Measurements from ENCODE around the gene SIDT2. TPM values are rescaled to one million over a fixed set of nuclear protein-coding genes. Genes with fewer than 3 reads are reported as not detected.

SIDT2 gene
- total RNA-seq, 1 donor from 2014 or later, result 37.6 TPM

GRCh38 chr11:117197006-117197405, 18.5 kb downstream of the SIDT2 start:
- H3K4me1 Mint-ChIP-seq, result peaks cover 17% of the 10 kb centered on the region
- no peaks in the 10 kb centered on the region for H3K9me3 Mint-ChIP-seq
- no peaks in the 10 kb centered on the region for H3K36me3 Mint-ChIP-seq (ENCODE audit: low read depth)
- H3K27ac Mint-ChIP-seq (ENCODE audit: unreplicated experiment), result no peak overlapping the region
- no peak for DNase-seq (ENCODE audit: low read depth, low spot score)
- no peak for TF ChIP-seq CTCF (conservative IDR thresholded peaks at IDR 0.05)
- H3K4me3 Mint-ChIP-seq, result no peak overlapping the region
- peaks cover 13% of the 10 kb centered on the region for H3K27me3 Mint-ChIP-seq (ENCODE audit: low read depth)

- H3K9me3 Mint-ChIP-seq, result no peaks in the 10 kb centered on the region
- no peak overlapping the region for H3K27ac Mint-ChIP-seq (ENCODE audit: unreplicated experiment)
- peaks cover 13% of the 10 kb centered on the region for H3K27me3 Mint-ChIP-seq (ENCODE audit: low read depth)
- H3K36me3 Mint-ChIP-seq (ENCODE audit: low read depth), result no peaks in the 10 kb centered on the region
- peak; percentile 55 for TF ChIP-seq CTCF (conservative IDR thresholded peaks at IDR 0.05)
- H3K4me1 Mint-ChIP-seq, result peaks cover 17% of the 10 kb centered on the region
- H3K4me3 Mint-ChIP-seq, result peak overlapping the region; percentile 29
- peak; percentile 31 for DNase-seq (ENCODE audit: low read depth, low spot score)
Observed at GRCh38 chr11:117197516-117198456, 19.2 kb downstream of the SIDT2 start.

- peaks cover under 1% of the 10 kb centered on the region for H3K36me3 Mint-ChIP-seq (ENCODE audit: low read depth)
- H3K27ac Mint-ChIP-seq (ENCODE audit: unreplicated experiment), result peak overlapping the region; percentile 19
- H3K9me3 Mint-ChIP-seq, result no peaks in the 10 kb centered on the region
- H3K4me3 Mint-ChIP-seq, result peak overlapping the region; percentile 44
- no peak for DNase-seq (ENCODE audit: low read depth, low spot score)
- H3K4me1 Mint-ChIP-seq, result peaks cover 17% of the 10 kb centered on the region
- H3K27me3 Mint-ChIP-seq (ENCODE audit: low read depth), result peaks cover 13% of the 10 kb centered on the region
- no peak for TF ChIP-seq CTCF (conservative IDR thresholded peaks at IDR 0.05)
Observed at GRCh38 chr11:117198613-117199012, 20.1 kb downstream of the SIDT2 start.

- Mint-ChIP-seq H3K4me1 (peaks cover 17% of the 10 kb centered on the region), H3K27me3 (ENCODE audit: low read depth) (peaks cover 13% of the 10 kb centered on the region), H3K4me3 (peak within 1 kb of the TSS; percentile 57), H3K27ac (ENCODE audit: unreplicated experiment) (peak within 1 kb of the TSS; percentile 19), H3K9me3 (no peaks in the 10 kb centered on the region), H3K36me3 (ENCODE audit: low read depth) (peaks cover 5% of the 10 kb centered on the region)
- peak; percentile 15 for DNase-seq (ENCODE audit: low read depth, low spot score)
- TF ChIP-seq CTCF (conservative IDR thresholded peaks at IDR 0.05), result no peak
Observed at GRCh38 chr11:117199053-117199915, 20.7 kb downstream of the SIDT2 start, which contains the start of gene TAGLN. TAGLN (plus strand) TSS chr11:117199370; CDS start chr11:117203014, 3,644 bp downstream.
